ENCODE data around the gene COX20. TPM values are rescaled to one million over a fixed set of nuclear protein-coding genes. Genes with fewer than 3 reads are reported as not detected.
"Not testable (repeated sequence)": the region's sequence is repeated elsewhere in the genome, so short reads cannot be mapped to it uniquely, and the experiment has no call there.

Gene COX20
- total RNA-seq, 1 experiment from 2014 or later, result 56.8 TPM

DNA sequence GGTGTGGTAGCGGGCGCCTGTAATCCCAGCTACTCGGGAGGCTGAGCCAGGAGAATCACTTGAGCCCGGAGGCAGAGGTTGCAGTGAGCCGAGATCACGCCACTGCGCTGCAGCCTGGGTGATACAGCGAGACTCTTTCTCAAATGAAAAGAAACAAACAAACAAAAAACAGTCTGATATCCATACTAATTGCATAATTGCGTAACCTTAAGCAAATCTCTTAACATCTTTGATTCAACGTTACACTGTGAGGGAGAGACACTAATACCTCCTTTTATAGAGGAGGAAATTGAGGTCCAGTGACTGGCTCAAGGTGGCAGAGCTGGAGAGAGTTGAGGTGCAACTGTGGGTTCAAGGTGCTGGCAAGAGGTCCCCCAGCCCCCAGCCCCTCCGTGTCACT, 12.6 kb upstream of the COX20 start:
- DNase-seq (ENCODE audit: low read depth), result no peak

DNA sequence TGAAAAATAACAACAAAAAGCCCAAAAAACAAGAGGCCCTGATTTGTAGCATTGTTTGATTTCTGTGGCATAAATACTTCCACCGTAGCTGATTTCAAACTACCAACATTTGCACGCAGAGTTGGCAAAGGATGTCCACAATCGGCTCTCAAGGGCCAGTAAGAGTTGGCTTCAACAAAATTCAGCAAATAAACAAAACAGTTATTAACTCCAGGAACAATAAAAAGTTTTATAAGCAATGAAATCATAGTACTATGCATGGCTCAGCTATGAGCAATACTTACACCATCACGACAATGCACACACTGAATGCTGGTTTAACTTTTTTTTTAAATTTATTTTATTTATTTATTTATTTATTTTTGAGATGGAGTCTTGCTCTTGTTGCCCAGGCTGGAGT, 8.7 kb upstream of the COX20 start:
- no peak for DNase-seq (ENCODE audit: low read depth)

DNA sequence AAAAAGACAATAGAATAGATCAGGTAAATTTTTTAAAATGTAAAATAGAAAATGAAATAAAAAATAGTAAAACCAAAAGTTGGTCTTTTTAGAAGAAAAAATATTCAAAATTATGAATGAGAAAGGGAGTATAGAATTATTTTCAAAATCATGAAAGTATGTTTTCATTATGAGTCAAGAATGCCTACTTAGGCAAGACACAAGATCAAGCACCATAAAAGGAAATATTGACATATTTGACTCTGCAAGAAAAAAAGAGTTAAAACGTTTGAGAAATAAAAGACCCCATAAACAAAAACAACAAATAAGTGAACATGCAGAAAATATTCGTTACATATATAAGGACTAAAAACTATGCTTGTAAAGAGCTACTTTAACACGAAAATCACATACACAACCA, 4.8 kb upstream of the COX20 start:
- peak; percentile 29 for DNase-seq (ENCODE audit: low read depth)

DNA sequence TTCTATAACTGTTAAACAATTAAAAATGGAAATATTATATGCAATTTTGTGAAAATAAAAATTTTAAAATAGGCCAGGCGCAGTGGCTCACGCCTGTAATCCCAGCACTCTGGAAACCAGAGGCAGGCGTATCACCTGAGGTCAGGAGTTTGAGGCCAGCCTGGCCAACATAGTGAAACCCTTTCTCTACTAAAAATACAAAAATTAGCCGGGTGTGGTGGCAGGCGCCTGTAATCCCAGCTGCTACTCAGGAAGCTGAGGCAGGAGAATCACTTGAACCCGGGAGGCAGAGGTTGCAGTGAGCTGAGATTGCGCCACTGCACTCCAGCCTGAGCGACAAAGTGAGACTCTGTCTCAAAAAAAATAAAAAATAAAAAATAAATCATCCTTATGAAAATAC, 2.2 kb upstream of the COX20 start:
- not testable (repeated sequence) for DNase-seq (ENCODE audit: low read depth)

DNA sequence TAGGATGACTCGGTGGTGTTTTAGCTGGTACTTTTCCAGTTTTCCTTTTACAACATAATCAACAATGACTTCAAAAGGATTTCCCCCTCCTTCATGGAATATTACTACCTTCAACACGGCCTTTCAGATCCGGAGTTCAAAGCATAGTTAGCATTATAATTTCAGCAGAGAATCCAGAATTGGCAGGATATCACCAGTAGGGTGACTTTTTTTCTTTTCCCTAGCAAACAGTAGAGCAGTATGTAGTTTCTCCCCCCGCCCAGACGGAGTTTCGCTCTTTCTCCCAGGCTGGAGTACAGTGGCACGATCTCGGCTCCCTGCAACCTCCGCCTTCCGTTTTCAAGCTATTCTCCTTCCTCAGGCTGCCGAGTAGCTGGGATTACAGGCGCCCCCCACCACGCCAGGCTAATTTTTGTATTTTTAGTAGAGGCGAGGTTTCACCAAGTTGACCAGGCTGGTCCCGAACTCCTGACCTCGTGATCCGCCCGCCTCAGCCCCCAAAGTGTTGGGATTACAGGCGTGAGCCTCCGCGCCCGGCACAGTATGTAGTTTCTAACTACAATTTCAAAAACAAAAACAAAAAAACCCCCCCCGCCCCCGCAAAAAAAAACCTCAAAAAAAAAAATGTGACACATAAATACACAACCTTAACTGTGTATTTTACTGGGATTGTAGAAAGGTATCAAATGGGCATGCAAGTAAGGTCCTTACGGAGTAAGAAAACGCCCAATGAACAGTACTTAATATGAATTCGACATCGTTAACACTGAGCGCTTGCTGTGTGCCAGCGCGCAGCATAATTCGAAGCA, 1.5 kb upstream of the COX20 start:
- DNase-seq (ENCODE audit: low read depth), result peak; percentile 79

DNA sequence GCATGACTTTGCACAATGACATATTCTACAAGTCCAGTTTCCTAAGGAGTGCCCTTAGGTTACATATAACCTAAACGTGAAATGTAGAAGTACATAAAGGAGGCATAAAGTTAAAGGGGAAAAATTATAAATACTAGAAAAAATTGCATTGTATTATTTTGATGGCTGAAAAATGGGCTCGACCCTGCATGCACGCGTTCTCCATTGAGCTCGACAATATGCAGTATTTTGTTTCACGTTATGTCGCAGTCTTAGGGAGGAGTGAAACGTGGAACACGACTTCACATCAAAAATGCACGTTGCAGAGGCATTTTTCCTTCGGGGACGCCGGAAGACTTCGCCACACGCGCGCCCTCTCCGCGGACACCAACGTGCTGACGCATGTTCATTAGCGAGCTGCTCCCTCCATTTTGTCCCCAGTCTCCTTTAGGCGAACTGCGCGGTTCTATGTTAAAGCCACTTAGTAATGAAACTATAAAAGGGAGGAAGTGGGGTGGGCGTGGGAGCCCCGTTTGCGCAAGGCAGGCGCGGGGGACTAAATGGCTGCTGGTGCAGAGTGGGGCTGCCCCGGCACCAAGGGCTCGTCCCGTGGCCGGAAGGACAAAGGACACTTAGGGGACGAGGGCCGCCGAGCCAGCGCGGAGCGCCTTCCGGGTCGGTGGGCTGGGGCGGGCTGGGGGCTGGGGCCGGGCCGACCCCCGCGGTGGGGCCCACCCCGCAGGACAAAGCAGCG, 749 bp upstream of the COX20 start:
- DNase-seq (ENCODE audit: low read depth), result peak; percentile 94

DNA sequence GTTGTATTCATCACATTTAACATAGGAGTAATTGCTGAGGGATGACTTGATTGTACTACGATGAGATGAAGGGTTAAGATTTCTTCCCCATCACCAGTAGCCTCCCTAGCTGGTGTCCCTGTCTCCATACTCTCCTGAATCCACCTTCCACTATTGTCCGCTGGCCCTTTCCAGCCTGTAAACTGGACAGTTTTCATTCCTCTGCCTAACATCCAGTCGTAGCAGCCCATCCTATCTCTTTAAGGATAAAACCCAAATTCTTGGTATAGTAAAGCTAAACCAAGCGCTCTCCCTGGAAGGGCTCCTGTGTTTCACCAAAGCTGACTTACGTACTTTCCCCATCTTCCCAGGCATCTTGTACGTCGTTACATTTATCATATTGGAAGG, 670 bp downstream of the COX20 start:
- DNase-seq (ENCODE audit: low read depth), result peak; percentile 28

DNA sequence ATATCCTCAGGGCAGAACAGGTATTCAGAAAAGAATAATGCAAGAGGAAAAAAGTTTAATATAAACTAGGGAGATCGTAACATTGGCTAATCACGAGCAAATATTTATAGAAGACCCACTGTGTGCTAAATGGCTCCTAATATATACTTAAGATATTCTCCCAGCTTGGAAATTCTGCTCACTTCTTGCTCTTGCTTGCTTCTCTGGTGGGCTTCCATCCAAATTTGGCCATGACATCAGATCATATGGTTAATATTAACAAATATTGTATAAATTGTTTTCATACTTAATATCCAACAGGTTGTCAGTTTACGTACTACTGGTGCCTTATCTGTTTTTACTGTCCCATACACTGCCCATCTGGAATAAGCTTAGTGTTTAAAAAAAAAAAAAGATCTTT, 1.1 kb downstream of the COX20 start:
- DNase-seq (ENCODE audit: low read depth), result no peak

DNA sequence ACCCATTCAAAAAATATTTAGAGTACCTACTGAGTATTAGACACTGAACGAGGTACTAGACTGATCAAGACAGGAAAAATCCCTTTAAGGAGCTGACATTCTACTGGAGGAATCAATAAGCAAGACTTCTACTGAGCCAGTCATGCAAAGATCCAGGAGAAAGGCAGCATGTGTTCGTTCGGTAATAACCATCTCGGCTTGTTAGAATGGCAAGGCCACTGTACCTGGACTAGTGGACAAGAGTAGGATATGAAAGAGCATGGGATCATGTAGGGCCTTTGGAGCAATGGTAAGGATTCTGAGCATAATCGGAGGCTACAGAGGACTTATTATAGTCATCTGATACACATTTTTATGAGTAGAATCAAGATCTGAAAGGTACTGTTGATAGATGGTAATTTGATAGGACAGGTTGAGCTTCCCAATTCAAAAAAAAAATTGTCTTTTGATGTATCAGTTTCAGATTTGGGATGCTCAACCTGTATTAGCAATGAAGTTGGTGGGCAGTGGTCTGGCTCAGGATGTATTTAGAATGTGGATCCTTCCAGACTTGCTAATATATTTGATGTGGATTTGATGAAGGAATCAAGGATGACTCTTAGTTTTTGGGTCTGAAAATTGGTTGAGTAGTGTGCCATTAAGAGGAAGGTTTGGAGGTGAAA, 2.3 kb downstream of the COX20 start:
- DNase-seq (ENCODE audit: low read depth), result no peak

DNA sequence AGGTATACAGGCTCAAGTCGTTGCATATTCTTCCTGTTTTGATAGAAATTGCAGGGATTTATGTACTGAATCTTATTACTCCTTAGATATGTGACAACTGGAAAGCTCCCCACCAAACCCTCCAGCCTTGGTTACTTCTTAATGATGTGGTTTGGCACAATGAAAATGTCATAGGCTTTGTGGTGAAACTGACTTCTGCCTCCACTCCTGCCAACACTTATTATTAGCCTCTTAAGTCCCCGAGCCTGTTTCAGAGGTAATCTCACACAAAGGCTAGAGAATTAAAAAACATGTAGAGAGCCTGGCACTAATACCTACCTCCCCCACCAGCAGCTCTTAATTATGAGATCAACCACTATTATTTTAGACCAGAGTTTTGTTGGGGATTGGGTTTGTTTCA, 4.2 kb downstream of the COX20 start:
- DNase-seq (ENCODE audit: low read depth), result peak; percentile 54

DNA sequence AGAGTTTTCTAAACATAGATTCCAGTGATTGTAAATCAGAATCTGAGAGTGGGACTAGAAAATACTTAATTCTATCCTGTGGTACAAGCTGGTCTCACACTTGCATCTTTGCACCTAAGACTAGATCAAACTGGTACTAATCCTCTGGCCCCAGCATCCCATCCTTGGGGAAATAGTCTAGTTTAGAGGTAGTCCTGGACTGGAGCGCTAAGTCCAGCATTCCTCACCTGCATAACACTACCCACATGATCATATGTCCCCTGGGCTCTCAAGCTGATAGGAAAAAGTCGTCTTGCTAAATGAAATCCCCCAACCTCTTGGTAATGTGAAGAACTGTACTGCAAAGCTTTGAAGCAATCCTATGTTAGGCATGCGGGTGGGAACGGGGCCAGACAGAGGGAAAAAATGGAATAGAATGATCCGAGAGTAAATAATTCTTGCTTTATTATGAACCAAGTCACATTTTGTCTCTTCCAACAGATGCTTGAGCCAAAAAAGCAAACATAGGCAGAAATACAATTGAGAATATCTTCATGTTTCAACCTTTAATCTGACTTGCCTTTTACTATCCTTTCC, 4.8 kb downstream of the COX20 start:
- DNase-seq (ENCODE audit: low read depth), result no peak

DNA sequence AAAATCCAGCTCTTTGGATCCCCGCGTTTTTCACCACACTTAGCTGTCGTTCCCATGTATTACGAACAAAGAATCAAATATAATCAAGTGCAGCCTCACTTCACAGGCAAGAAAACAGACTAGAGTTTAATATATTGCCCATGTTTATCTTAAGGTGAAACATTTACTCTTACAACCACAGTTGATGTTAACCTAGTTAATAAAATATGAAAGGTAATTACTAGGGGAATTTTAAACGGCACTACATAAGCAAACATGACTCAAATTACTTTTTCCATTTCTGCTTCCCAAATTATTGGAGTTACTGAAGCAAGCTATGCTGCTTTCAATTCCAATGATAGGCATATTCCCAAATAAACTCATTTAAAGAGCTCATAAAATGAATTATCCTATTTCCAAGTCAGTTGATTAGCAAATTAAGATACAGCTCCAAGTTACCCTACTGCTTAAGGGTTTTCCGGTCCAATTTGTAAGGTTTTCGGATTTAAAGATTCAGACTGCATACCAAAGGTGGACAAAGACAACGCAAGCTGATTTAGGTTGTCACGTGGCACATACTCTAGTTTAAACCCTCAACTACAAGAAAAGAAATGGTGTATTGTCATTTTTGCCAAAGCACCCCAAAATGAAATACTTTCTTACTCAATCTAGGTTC, 5.9 kb downstream of the COX20 start:
- DNase-seq (ENCODE audit: low read depth), result no peak

DNA sequence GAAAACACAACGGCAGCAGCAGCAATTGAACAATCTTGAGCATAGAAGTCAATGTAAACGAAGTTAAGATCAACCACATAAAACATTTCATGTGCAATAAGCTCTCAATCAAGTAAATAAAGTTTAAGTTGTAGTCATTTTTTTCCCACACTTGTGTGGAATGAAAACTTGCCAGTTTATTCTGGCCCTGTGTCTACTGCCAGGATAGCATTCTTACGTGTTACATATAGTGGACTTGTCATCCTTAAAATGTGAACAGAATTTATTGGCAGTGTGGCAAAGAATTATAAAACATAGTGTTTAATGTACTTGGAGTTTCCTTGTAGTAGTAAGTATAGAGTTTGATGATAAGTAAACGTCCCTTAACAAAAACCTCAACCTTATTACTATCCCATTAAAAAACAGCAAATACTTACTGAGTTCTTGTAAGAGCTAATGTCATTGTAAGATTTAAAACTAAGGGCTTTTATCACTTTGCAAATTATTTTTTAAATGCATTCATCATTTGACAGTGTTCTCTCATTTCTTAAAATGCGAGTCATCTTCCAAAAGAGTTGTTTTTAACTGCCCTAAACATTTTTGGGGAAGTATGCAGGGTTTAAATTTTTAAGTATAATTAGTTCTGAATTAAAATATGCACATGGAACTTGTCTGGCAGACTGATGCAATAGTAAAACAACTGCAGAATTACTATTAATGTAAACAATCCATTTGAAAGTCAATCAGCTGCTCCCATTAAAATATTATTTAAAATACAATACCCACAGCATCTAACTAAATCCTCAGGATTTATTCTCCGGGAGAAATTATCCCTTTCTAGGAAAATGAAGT, 7.9 kb downstream of the COX20 start:
- no peak for DNase-seq (ENCODE audit: low read depth)

DNA sequence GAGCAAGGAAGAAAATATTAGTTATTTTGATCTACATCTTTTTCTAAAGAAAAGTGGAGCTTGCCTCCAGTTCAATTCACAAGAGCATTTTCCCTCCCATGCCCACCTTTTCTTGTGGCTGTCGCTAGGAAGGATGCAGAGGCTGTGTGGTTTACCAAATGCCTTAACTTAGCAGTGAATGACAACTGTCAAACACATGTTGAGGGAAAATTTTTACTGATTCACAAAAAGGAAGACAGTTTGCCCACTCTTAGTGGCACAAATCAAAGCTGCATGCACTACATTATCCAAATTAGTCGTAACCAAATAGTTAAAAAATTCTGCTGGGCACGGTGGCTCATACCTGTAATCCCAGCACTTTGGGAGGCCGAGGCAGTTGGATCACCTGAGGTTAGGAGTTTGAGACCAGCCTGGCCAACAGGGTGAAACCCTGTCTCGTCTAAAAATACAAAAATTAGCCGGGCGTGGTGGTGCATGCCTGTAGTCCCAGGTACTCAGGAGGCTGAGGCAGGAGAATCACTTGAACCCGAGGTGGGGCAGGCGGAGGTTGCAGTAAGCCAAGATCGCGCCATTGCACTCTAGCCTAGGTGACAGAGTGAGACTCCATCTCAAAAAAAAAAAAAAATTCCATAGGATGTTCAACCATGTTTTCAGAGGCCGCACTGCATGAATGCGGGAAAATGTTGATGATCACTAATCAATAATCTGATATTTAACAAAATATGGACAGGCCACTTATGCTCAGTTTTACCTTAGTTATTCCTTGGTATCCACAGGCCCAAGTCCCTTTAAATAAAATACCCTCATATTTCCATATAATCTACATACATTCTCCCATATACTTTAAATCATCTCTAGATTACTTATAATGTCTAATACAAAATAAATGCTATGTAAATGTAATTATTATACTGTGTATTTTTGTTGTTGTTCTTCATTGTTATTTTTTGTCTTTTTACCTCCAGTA, 9.0 kb downstream of the COX20 start:
- DNase-seq (ENCODE audit: low read depth), result no peak

DNA sequence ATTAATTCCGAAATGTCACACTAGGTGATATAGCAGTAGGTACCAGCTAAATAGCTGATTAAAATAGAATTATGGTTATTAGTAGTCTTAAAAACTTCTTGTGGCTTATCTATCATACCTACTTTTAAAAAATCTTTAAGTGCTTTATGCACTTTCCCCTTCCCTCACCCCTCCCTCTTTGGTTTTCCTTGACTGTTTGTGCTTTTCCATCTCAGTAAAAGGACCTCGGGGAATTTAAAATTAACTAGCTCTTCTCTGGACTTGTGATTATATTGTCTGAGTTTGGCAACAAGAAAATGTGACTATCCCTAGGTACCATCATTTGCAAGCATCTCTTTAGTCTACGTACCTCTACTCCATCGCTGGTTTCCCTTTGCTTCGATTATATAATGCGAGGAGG, 11.2 kb downstream of the COX20 start:
- no peak for DNase-seq (ENCODE audit: low read depth)

DNA sequence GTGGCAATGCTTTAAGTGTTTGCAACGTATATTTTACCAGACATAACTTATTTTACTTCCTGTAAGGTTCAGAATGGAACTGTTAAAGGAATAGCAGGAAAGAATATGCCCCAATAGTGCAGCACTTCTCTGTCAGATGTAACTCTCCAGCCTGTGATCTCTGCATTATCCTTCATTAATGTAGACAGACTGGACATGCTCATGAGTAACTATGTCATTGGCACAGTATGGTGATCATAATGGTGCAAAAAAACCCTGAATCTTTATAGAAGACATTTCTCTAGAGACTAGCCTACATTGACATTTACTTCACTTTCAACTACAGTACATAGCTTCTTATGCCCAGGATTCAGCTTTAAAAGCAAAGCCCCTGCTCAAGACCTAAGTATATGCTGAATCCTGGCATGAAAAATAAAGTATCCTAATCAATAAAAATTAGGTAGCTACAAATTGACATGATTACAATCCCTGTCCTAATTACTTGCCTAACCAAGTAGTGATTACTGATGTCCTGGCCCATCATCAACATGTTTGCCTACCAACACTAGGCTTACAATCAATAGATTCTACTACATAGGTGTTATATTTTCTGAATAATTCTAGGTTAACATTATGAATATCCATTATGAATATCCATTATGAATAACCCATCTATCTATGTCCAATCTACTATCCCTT, 13.9 kb downstream of the COX20 start:
- DNase-seq (ENCODE audit: low read depth), result no peak

DNA sequence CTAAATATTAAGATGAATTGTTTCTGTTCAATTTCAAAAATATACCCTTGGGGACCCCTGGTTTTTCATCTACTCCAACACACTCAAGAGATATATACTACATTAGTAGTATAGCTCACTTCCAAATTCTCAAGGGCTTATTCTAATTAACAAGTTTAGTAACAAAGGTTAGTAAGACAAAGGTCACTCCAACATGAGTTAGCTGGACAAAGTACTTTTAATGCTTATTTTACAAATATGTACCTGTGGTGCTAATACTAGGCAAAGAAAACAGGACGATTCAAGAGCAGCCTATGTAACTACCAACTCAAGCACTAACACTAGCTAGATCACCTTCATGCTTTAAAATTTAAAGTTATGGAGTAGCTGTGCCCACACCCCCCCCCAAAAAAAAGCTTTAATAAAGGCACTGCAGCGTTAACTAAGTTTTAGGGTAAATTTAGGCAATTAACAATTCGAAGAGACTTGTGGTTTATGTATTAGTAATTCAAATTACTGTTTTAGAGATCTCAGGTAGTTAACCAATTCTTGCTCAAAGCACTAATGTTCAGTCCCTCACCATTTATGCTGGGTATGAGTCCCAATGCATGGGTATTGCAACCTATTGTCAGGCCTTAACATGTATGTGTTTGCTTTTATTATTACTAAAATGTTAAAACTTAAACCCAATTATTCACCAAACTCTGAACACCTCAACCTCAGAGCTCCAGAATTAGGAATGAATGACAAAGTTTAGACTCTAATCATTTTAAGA, 14.8 kb downstream of the COX20 start:
- no peak for DNase-seq (ENCODE audit: low read depth)

DNA sequence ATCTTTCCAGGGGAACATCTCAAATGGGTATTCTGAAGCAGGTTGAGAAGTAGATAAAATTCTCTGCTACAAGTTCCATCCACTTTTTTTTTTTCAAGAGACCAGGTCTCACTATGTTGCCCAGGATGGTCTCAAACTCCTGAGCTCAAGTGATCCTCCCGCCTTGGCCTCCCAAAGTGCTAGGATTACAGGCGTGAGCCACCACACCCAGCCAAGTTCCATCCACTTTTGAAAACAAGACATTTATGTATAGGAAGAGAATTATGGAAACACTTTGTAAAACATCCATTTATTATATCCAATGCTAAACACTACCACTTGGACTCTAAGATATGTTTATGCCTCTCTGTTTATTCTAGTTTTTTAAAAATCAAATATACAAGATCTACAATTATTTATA, 15.4 kb downstream of the COX20 start:
- DNase-seq (ENCODE audit: low read depth), result no peak
